T-cell (primary cell): Measurements from ENCODE around the gene RNF224. TPM values are rescaled to one million over a fixed set of nuclear protein-coding genes. Genes with fewer than 3 reads are reported as not detected.

ENCODE experiments used
- ATAC-seq, 4 experiments: fragments of 200-7000 bp in 3 of 4; fragments of 150-1000 bp in 1 of 4; cut with Tn5 transposase; replicated peaks in 1 of 4; 1 replicate in 3 of 4; 2 replicates in 1 of 4; pipeline ENCODE4 v1.10.0; 2021; ENCODE audit warnings: moderate library complexity in 3 of 4, mild to moderate bottlenecking in 2 of 4, moderate number of reproducible peaks in 1 of 4
- CTCF ChIA-PET, 2 donors: fragments of 300-600 bp; sonication (Branson Sonifier 250); formaldehyde crosslinking; loops; one replicate each; lab custom pipeline; 2022; ENCODE audit warnings: antibody characterized with exemption in 2 of 2; lab: Charles Lee
- POLR2A ChIA-PET, 2 donors: fragments of 300-600 bp; sonication (Branson Sonifier 250); formaldehyde crosslinking; loops; one replicate each; lab custom pipeline; 2022; ENCODE audit warnings: antibody characterized with exemption in 2 of 2; lab: Charles Lee
- DNase-seq, 35 experiments: peaks; one replicate each; pipeline versions ENCODE4 v3.0.0 to v3.0.0-alpha.2; 2013 to 2023
- H3K27ac ChIP-seq: one replicate; pipeline ENCODE4 v1.5.1; 2013; ENCODE audit warnings: low read length
- H3K27me3 ChIP-seq, 2 experiments: replicated peaks in 1 of 2; 1 replicate in 1 of 2; 2 replicates in 1 of 2; pipeline versions ENCODE4 v1.6.1 to v1.7.0; 2013; ENCODE audit warnings: low read length in 1 of 2, mixed read lengths in 1 of 2; ENCODE audit not compliant: control insufficient read depth in 2 of 2, insufficient read depth in 2 of 2; ENCODE audit errors: extremely low read depth in 1 of 2
- H3K36me3 ChIP-seq, 2 donors: 1 replicate in 1 of 2; 2 replicates in 1 of 2; pipeline versions ENCODE4 v1.6.1 to v1.7.0; 2013; ENCODE audit warnings: low read length in 1 of 2; ENCODE audit not compliant: control insufficient read depth in 2 of 2, insufficient read depth in 1 of 2; ENCODE audit errors: extremely low read depth in 1 of 2
- H3K4me1 ChIP-seq, 2 experiments: 1 replicate in 1 of 2; 2 replicates in 1 of 2; pipeline versions ENCODE4 v1.6.1 to v1.7.0; 2013; ENCODE audit warnings: low read length in 2 of 2, mixed read lengths in 1 of 2; ENCODE audit not compliant: insufficient read depth in 2 of 2, control insufficient read depth in 1 of 2; ENCODE audit errors: extremely low read depth in 1 of 2
- H3K4me3 ChIP-seq, 2 donors: 1 replicate in 1 of 2; 2 replicates in 1 of 2; pipeline versions ENCODE4 v1.5.1 to v1.7.0; 2013; ENCODE audit warnings: mild to moderate bottlenecking in 2 of 2, low read length in 1 of 2, moderate library complexity in 1 of 2; ENCODE audit not compliant: control insufficient read depth in 1 of 2; ENCODE audit errors: extremely low read depth in 1 of 2
- H3K9me3 ChIP-seq: 2 replicates; pipeline ENCODE4 v1.7.0; 2013
- H3K27ac Mint-ChIP-seq, 2 donors: one replicate each; pipeline ENCODE4 v1.8.0; 2020 to 2021; ENCODE audit warnings: mild to moderate bottlenecking in 2 of 2, mixed read lengths in 2 of 2
- H3K27me3 Mint-ChIP-seq, 2 donors: one replicate each; pipeline ENCODE4 v1.8.0; 2021 to 2022; ENCODE audit warnings: mixed read lengths in 2 of 2
- H3K36me3 Mint-ChIP-seq: one replicate; pipeline ENCODE4 v1.8.0; 2021; ENCODE audit warnings: mixed read lengths
- H3K4me1 Mint-ChIP-seq, 3 donors: one replicate each; pipeline ENCODE4 v1.8.0; 2020 to 2022; ENCODE audit warnings: mixed read lengths in 3 of 3, mild to moderate bottlenecking in 1 of 3
- H3K4me3 Mint-ChIP-seq, 3 donors: one replicate each; pipeline ENCODE4 v1.8.0; 2020 to 2022; ENCODE audit warnings: mild to moderate bottlenecking in 3 of 3, mixed read lengths in 3 of 3, moderate library complexity in 3 of 3
- H3K9me3 Mint-ChIP-seq, 3 donors: one replicate each; pipeline ENCODE4 v1.8.0; 2020 to 2022; ENCODE audit warnings: mixed read lengths in 3 of 3
- WGBS: methylation state at CpG from one replicate; pipeline ENCODE4 v1.1.5; 2013; ENCODE audit warnings: missing lambda C conversion rate; ENCODE audit not compliant: insufficient coverage; 5-methylcytosine and 5-hydroxymethylcytosine counted together
- total RNA-seq, 35 experiments: library from RNA in 6 of 35; stranded (reverse) in 6 of 35; fragments of 120-200 nt in 1 of 35; gene quantifications; one replicate each; pipeline versions ENCODE4 v1.2.1 to v1.2.4 and lab custom pipeline; 2013 to 2026

The RNF224 gene
- total RNA-seq, 5 donors from 2014 or later (not counting 1 experiment from before 2014, with no cell fraction given), result not detected

DNA sequence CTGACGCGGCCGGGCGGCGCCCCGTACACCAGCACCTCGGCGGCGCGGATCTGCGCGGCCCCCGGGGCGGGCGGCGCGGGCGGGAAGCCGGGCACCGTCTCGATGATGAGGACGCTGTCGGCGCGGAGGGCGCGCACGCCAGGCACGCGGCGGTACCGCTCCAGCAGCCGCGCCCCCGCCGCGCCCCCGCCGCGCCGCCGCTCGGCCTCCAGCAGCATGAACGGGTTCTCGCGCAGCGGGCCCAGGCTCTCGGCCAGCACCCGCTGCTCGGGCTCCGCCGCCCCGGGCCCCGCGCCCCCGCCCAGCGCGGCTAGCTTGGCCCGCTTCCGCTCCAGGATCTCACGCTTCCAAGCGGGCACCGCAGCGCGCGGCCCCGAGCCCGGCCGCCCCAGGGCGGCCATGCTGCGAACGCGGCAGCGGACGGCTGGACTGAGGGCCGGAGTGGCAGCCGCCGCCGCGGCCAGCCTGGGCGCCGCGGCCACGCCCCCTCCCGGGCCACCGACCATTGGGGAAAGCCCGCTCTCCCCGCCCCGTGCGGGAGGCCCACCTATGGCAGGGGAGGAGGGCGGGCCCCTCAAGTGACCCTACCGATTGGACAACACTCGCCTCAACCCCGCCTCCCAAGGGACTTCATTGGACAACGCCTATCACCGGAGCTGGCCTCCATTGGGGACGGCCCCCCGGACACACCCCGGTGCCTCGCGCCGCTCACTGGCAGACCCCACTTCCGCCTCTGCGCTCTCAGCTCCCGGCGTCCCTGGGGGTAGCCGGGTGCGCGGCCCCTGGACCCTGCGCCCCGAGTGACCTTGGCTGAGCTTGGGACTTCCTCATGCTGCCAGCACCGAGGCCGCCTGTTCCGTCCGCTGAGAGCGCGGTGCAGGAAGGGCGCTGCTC is 26.7 kb upstream of the RNF224 start, which contains the start of gene TPRN:
Gene TPRN, minus strand, starts transcription at position 431 of the 894 bp plus-strand sequence. Its CDS starts 30 bp downstream, at position 401.
- Histone ChIP-seq H3K27me3 (peaks cover 0 to 11% of the 10 kb centered on the region in 2 experiments), H3K27ac (peak within 1 kb of the TSS; percentile 84), H3K4me1 (peaks cover 14 to 48% of the 10 kb centered on the region in 2 experiments), H3K9me3 (no peaks in the 10 kb centered on the region), H3K36me3 (peaks cover 0 to 2% of the 10 kb centered on the region in 2 donors), H3K4me3 (peak within 1 kb of the TSS; percentile 75 to 83)
- under 1% methylated on average over 118 of the region's 118 CpGs for WGBS
- Mint-ChIP-seq H3K9me3 (no peaks in the 10 kb centered on the region), H3K36me3 (no peaks in the 10 kb centered on the region), H3K27me3 (no peaks in the 10 kb centered on the region), H3K4me1 (peaks cover 19 to 46% (median 31%) of the 10 kb centered on the region in 3 donors), H3K4me3 (peak within 1 kb of the TSS; percentile 81 to 89 (median 81)), H3K27ac (peak within 1 kb of the TSS; percentile 78 to 79)
- POLR2A ChIA-PET, result interaction anchor here (0.5 to 1.6 kb wide), 6 partner anchors 11 to 114 kb away, joined by 3 to 7 read pairs (median 4); partner anchors contain the start of genes MAN1B1 (in 1 of the 2) and TUBB4B (in 1 of the 2)
- ATAC-seq (peak; percentile 92 to 96 (median 96)), DNase-seq (peak; percentile 93 to 99 (median 98))
- CTCF ChIA-PET, result interaction anchor here in 1 of 2 donors (0.5 to 0.9 kb wide), 3 partner anchors 12 to 222 kb away, joined by 3 to 4 read pairs (median 4); partner anchors contain the start of genes ANAPC2, EXD3, NOXA1 and SSNA1

- peak overlapping the region; percentile 75 to 83 for H3K4me3 ChIP-seq
- peak overlapping the region; percentile 78 to 79 for H3K27ac Mint-ChIP-seq
- H3K27me3 ChIP-seq, result peaks cover 0 to 11% of the 10 kb centered on the region in 2 experiments
- no peaks in the 10 kb centered on the region for H3K9me3 ChIP-seq
- H3K36me3 Mint-ChIP-seq, result no peaks in the 10 kb centered on the region
- CTCF ChIA-PET, result interaction anchor here in 1 of 2 donors (0.6 to 0.9 kb wide), 2 partner anchors 13 to 68 kb away, joined by 3 to 4 read pairs; partner anchors contain the start of genes ANAPC2 and SSNA1
- peak overlapping the region; percentile 84 for H3K27ac ChIP-seq
- H3K4me1 ChIP-seq, result peaks cover 18 to 55% of the 10 kb centered on the region in 2 experiments
- peak overlapping the region; percentile 78 to 89 (median 81) for H3K4me3 Mint-ChIP-seq
- POLR2A ChIA-PET, result interaction anchor here (0.6 to 1.6 kb wide), 5 partner anchors 11 to 115 kb away, joined by 3 to 7 read pairs (median 4); partner anchors contain the start of genes MAN1B1 (in 1 of the 2) and TUBB4B (in 1 of the 2)
- peaks cover 0 to 2% of the 10 kb centered on the region in 2 donors for H3K36me3 ChIP-seq
- no peaks in the 10 kb centered on the region for H3K27me3 Mint-ChIP-seq
- no peaks in the 10 kb centered on the region for H3K9me3 Mint-ChIP-seq
- DNase-seq (no peak), ATAC-seq (no peak)
- peaks cover 25 to 53% (median 35%) of the 10 kb centered on the region in 3 donors for H3K4me1 Mint-ChIP-seq
- 31% methylated on average over 22 of the region's 23 CpGs for WGBS
These were observed 26.0 kb upstream of the RNF224 start for GRCh38 chr9:137201205-137201868.

DNA sequence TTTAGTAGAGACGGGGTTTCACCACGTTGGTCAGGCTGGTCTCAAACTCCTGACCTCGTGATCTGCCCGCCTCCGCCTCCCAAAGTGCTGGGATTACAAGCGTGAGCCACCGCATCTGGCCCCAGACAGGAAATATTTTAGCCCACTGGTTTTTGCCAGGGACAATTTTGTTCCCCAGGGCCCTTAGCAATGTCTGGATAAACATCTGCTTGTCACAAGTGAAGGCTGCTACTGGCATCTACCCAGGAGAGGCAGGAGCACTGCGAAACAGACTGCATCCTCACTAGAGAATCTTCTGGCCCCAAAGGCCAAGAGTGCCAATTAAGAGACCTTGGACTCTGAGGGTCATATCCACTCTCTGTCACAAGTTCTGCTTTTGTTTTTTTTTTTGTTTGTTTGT is 24.3 kb upstream of the RNF224 start:
- Mint-ChIP-seq H3K9me3 (no peaks in the 10 kb centered on the region), H3K4me3 (no peak overlapping the region), H3K27me3 (no peaks in the 10 kb centered on the region), H3K27ac (no peak overlapping the region), H3K4me1 (peaks cover 39 to 66% (median 48%) of the 10 kb centered on the region in 3 donors), H3K36me3 (peaks cover 6% of the 10 kb centered on the region)
- H3K4me1 ChIP-seq, result peaks cover 22 to 66% of the 10 kb centered on the region in 2 experiments
- H3K4me3 ChIP-seq, result no peak overlapping the region
- H3K27ac ChIP-seq, result no peak overlapping the region
- WGBS, result 97% methylated on average over 4 of the region's 8 CpGs
- peaks cover 0 to 2% of the 10 kb centered on the region in 2 donors for H3K36me3 ChIP-seq
- CTCF ChIA-PET, result interaction anchor here in 1 of 2 donors (0.7 kb wide), 1 partner anchor 14 kb away, joined by 5 read pairs; no protein-coding TSS in a partner anchor
- no peaks in the 10 kb centered on the region for H3K9me3 ChIP-seq
- no peak for DNase-seq
- POLR2A ChIA-PET, result interaction anchor here in 1 of 2 donors (0.7 kb wide), 1 partner anchor 51 kb away, joined by 4 read pairs; no protein-coding TSS in a partner anchor
- H3K27me3 ChIP-seq, result peaks cover 0 to 11% of the 10 kb centered on the region in 2 experiments
- ATAC-seq, result no peak

- H3K36me3 ChIP-seq, result peaks cover 0 to 6% of the 10 kb centered on the region in 2 donors
- WGBS, result 21% methylated on average over 20 of the region's 21 CpGs
- peaks cover 22 to 53% of the 10 kb centered on the region in 2 experiments for H3K4me1 ChIP-seq
- H3K27ac ChIP-seq, result peak overlapping the region; percentile 73
- H3K36me3 Mint-ChIP-seq, result peaks cover 9% of the 10 kb centered on the region
- H3K27me3 Mint-ChIP-seq, result no peaks in the 10 kb centered on the region
- ChIA-PET POLR2A (interaction anchor here in 1 of 2 donors (1.2 kb wide), 1 partner anchor 36 kb away, joined by 4 read pairs; the partner anchor contains the start of gene TUBB4B), CTCF (interaction anchor here in 1 of 2 donors (0.5 to 0.6 kb wide), 2 partner anchors 32 to 84 kb away, joined by 3 read pairs; no protein-coding TSS in a partner anchor)
- no peaks in the 10 kb centered on the region for H3K9me3 ChIP-seq
- peak overlapping the region; percentile 88 to 89 for H3K27ac Mint-ChIP-seq
- ATAC-seq, result no peak
- H3K4me1 Mint-ChIP-seq, result peaks cover 39 to 63% (median 48%) of the 10 kb centered on the region in 3 donors
- no peak for DNase-seq
- H3K4me3 Mint-ChIP-seq, result peak overlapping the region; percentile 90 to 92 (median 91)
- peak overlapping the region; percentile 71 to 88 for H3K4me3 ChIP-seq
- H3K27me3 ChIP-seq, result peaks cover 0 to under 1% of the 10 kb centered on the region in 2 experiments
- no peaks in the 10 kb centered on the region for H3K9me3 Mint-ChIP-seq
These were observed 22.6 kb upstream of the RNF224 start for GRCh38 chr9:137204731-137205125.

DNA sequence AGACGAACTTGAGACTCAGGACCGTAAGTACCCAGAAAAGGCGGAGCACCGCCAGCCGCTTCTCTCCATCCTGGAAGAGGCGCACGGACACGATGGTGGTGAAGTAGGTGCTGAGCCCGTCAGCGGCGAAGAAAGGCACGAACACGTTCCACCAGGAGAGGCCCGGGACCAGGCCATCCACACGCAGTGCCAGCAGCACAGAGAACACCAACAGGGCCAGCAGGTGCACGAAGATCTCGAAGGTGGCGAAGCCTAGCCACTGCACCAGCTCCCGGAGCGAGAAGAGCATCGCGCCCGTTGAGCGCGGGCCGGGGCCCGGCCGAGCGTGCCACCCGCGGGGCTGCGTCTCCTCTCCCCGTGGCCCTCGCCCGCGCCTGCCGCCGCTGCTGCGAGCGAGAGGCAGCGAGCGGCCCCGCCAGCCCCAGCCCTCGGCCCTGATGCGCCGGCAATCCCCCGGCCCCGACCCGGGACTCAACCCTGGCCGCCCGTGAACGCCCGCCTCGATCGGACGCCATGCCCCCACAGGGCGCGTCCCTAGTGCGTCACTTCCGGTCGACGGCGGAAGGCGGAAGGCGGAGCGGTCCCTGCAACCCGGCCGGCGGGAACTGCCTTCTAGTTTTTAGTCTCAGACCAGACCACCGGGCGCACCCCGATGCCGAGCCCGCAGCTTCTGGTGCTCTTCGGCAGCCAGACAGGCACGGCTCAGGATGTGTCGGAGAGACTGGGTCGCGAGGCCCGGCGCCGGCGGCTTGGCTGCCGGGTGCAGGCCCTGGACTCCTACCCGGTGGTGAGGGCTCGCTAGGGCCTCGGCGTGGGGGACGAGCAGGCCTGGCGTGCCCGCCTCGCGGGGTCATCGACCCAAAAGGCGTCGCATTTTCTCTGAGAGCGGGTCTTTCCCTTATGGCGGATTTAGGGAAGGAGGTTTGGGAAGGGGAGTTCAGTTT is 21.9 kb upstream of the RNF224 start, which contains the start of the genes NDOR1 and TMEM203:
Gene NDOR1, plus strand, starts transcription at position 575 of the 944 bp plus-strand sequence. Its CDS starts 78 bp downstream, at position 653.
Gene TMEM203, minus strand, starts transcription at position 523 of the 944 bp plus-strand sequence. Its CDS starts 234 bp downstream, at position 289.
- WGBS, result under 1% methylated on average over 95 of the region's 98 CpGs
- peaks cover 22 to 51% of the 10 kb centered on the region in 2 experiments for H3K4me1 ChIP-seq
- Mint-ChIP-seq H3K4me1 (peaks cover 39 to 63% (median 48%) of the 10 kb centered on the region in 3 donors), H3K27me3 (no peaks in the 10 kb centered on the region), H3K9me3 (no peaks in the 10 kb centered on the region), H3K27ac (peak within 1 kb of the TSS; percentile 88 to 89), H3K36me3 (peaks cover 9% of the 10 kb centered on the region), H3K4me3 (peak within 1 kb of the TSS; percentile 90 to 92 (median 91))
- peaks cover 0 to 6% of the 10 kb centered on the region in 2 donors for H3K36me3 ChIP-seq
- ChIA-PET CTCF (interaction anchor here in 1 of 2 donors (0.6 kb wide), 1 partner anchor 31 kb away, joined by 3 read pairs; no protein-coding TSS in a partner anchor), POLR2A (interaction anchor here (1.0 to 1.2 kb wide), 2 partner anchors 17 to 36 kb away, joined by 3 to 4 read pairs; partner anchors contain the start of genes RNF208 (in 1 of the 2) and TUBB4B (in 1 of the 2))
- H3K9me3 ChIP-seq, result no peaks in the 10 kb centered on the region
- peak within 1 kb of the TSS; percentile 73 for H3K27ac ChIP-seq
- H3K27me3 ChIP-seq, result no peaks in the 10 kb centered on the region
- H3K4me3 ChIP-seq, result peak within 1 kb of the TSS; percentile 71 to 88
- DNase-seq (peak; percentile 80 to 95 (median 91)), ATAC-seq (peak; percentile 50 to 59 (median 54))
